Measurements from ENCODE around the gene FAM222B. TPM values are rescaled to one million over a fixed set of nuclear protein-coding genes. Genes with fewer than 3 reads are reported as not detected.
"Not testable (repeated sequence)": the region's sequence is repeated elsewhere in the genome, so short reads cannot be mapped to it uniquely, and the experiment has no call there.

FAM222B gene
- total RNA-seq, 6 donors from 2014 or later: 16.8 to 23.1 (median 20.1) TPM

- no peak for ATAC-seq (ENCODE audit: low FRiP score in 2 of 2)
- no peak for DNase-seq
- TF ChIP-seq POLR2A (IDR thresholded peaks at IDR 0.05) (no peak), EP300 (IDR thresholded peaks at IDR 0.05) (no peak), CTCF (IDR thresholded peaks at IDR 0.05) (no peak), POLR2AphosphoS5 (IDR thresholded peaks at IDR 0.05) (no peak)
- Histone ChIP-seq H3K36me3 (no peaks in the 10 kb centered on the region), H3K27me3 (no peaks in the 10 kb centered on the region), H3K9me3 (no peaks in the 10 kb centered on the region), H3K27ac (no peak overlapping the region), H3K4me1 (peaks cover 2 to 4% (median 3%) of the 10 kb centered on the region in 4 donors), H3K4me3 (no peak overlapping the region)
- WGBS, 2 donors: 69 to 72% methylated on average over 5 of the region's 5 CpGs
Measured at GRCh38 chr17:28849281-28849680, 6.7 kb upstream of the FAM222B start.

DNA sequence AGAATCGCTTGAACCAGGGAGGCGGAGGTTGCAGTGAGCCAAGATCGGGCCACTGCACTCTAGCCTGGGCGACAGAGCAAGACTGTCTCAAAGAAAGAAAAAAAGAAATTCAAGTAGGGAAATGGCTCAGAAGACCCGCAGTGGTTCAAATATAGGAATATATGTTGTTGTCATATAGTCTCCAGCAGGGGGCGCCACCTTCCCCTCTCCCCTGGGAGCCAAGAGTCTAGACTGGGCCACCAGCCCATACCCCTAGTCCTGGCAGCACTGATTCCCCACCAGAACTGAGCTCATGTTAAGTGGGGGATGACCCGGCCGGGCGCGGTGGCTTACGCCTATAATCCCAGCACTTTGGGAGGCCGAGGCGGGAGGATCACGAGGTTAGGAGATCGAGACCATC, 6.1 kb upstream of the FAM222B start:
- H3K27ac ChIP-seq, H3K4me1 ChIP-seq, H3K9me3 ChIP-seq, H3K4me3 ChIP-seq, H3K27me3 ChIP-seq, H3K36me3 ChIP-seq: not testable (repeated sequence)
- ATAC-seq (ENCODE audit: low FRiP score in 2 of 2) (peak; percentile 50 to 70), DNase-seq (peak; percentile 62 to 66)
- peak in 5 of 6 experiments; percentile 18 to 42 (median 35) for TF ChIP-seq CTCF (IDR thresholded peaks at IDR 0.05)
- 84 to 92% methylated on average over 14 to 15 of the region's 15 CpGs for WGBS, 2 donors

- not testable (repeated sequence) for ATAC-seq (ENCODE audit: low FRiP score in 2 of 2); H3K36me3 ChIP-seq; H3K4me3 ChIP-seq; H3K9me3 ChIP-seq; H3K27me3 ChIP-seq; H3K27ac ChIP-seq; DNase-seq; H3K4me1 ChIP-seq
- 91 to 93% methylated on average over 9 of the region's 9 CpGs for WGBS, 2 donors
Measured at GRCh38 chr17:28846699-28847098, 4.1 kb upstream of the FAM222B start.

- Histone ChIP-seq H3K4me3 (no peak overlapping the region), H3K9me3 (no peaks in the 10 kb centered on the region), H3K27ac (no peak overlapping the region), H3K27me3 (no peaks in the 10 kb centered on the region), H3K4me1 (peaks cover 7 to 13% (median 12%) of the 10 kb centered on the region in 4 donors), H3K36me3 (no peaks in the 10 kb centered on the region)
- TF ChIP-seq EP300 (IDR thresholded peaks at IDR 0.05) (no peak), CTCF (IDR thresholded peaks at IDR 0.05) (no peak), POLR2A (IDR thresholded peaks at IDR 0.05) (no peak), POLR2AphosphoS5 (IDR thresholded peaks at IDR 0.05) (no peak)
- WGBS, 2 donors: 92 to 93% methylated on average over 10 of the region's 10 CpGs
- ATAC-seq (ENCODE audit: low FRiP score in 2 of 2) (no peak), DNase-seq (no peak)
Measured at GRCh38 chr17:28846231-28846630, 3.6 kb upstream of the FAM222B start.

- H3K4me3 ChIP-seq: no peak overlapping the region
- H3K36me3 ChIP-seq: no peaks in the 10 kb centered on the region
- TF ChIP-seq POLR2AphosphoS5 (IDR thresholded peaks at IDR 0.05) (no peak), CTCF (IDR thresholded peaks at IDR 0.05) (no peak), POLR2A (IDR thresholded peaks at IDR 0.05) (no peak)
- 96% methylated on average over 6 of the region's 6 CpGs for WGBS, 2 donors
- no peak for ATAC-seq (ENCODE audit: low FRiP score in 2 of 2)
- no peak overlapping the region for H3K27ac ChIP-seq
- H3K4me1 ChIP-seq: peaks cover 10 to 35% (median 15%) of the 10 kb centered on the region in 4 donors
- H3K27me3 ChIP-seq: no peaks in the 10 kb centered on the region
- H3K9me3 ChIP-seq: no peaks in the 10 kb centered on the region
- DNase-seq: no peak
Measured at GRCh38 chr17:28843816-28844148, 1.2 kb upstream of the FAM222B start.

Data from upper lobe of left lung (tissue), 6 donors.